ENCODE measurements around the gene RAP1GAP2.

The RAP1GAP2 gene

DNA sequence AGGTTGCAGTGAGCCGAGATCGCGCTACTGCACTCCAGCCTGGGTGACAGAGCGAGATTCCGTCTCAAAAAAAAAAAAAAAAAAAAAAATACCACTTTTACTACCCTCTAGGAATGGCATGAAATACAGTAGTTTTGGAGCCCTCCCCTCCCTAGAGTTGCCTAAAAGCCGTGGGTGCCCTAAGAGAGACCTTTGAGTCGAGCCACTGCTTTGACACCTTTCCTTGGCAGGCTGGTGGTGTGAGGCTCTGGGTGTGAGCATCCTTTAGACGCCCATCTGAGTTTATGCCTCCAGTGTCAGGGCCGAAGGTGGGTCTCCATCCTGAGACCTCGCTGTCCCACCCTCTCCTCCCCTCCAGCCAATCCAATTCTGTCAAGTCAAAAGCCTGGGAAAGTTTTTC is 46.2 kb downstream of the RAP1GAP2 start:
- ATAC-seq = no peak
- no peak for TF ChIP-seq ISL1 (CRISPR knock-in tag; IDR thresholded peaks at IDR 0.05)
- TF ChIP-seq, protein P1, sequence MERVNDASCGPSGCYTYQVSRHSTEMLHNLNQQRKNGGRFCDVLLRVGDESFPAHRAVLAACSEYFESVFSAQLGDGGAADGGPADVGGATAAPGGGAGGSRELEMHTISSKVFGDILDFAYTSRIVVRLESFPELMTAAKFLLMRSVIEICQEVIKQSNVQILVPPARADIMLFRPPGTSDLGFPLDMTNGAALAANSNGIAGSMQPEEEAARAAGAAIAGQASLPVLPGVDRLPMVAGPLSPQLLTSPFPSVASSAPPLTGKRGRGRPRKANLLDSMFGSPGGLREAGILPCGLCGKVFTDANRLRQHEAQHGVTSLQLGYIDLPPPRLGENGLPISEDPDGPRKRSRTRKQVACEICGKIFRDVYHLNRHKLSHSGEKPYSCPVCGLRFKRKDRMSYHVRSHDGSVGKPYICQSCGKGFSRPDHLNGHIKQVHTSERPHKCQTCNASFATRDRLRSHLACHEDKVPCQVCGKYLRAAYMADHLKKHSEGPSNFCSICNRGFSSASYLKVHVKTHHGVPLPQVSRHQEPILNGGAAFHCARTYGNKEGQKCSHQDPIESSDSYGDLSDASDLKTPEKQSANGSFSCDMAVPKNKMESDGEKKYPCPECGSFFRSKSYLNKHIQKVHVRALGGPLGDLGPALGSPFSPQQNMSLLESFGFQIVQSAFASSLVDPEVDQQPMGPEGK (CRISPR knock-in tag; IDR thresholded peaks at IDR 0.05; ENCODE audit: borderline replicate concordance) = no peak

DNA sequence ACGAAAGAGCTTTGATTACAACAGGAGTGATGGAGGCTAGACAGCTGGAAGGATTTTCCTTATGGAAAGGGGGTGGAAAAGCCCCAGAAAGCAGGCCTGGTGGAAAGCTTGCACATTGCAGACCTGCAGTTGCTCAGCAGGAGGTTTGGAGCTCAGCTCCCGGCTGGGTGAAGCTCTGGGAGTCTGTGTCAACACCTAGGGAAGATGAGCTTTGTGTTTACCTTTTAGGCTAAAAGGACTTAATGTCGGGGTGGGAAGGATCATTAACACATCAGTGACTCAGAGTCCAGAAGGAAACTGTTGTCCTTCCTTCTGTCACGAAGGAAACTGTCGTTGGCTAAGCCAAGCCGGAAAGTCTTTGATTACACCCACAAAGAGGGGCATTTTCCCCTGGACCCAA is 48.2 kb downstream of the RAP1GAP2 start:
- TF ChIP-seq ZFP30 (CRISPR knock-in tag; IDR thresholded peaks at IDR 0.05) (no peak), PPARA (CRISPR knock-in tag; IDR thresholded peaks at IDR 0.05; ENCODE audit: borderline replicate concordance) (no peak), ZNF70 (CRISPR knock-in tag; IDR thresholded peaks at IDR 0.05) (no peak), GLIS3 (CRISPR knock-in tag; IDR thresholded peaks at IDR 0.05) (no peak), ESRRG (CRISPR knock-in tag; IDR thresholded peaks at IDR 0.05) (no peak), CSDC2 (CRISPR knock-in tag; IDR thresholded peaks at IDR 0.05) (no peak), ISL1 (CRISPR knock-in tag; IDR thresholded peaks at IDR 0.05) (no peak), ZFP3 (CRISPR knock-in tag; IDR thresholded peaks at IDR 0.05) (no peak), RARB (CRISPR knock-in tag; IDR thresholded peaks at IDR 0.05) (no peak), ZNF8 (CRISPR knock-in tag; IDR thresholded peaks at IDR 0.05) (no peak), SNAI2 (CRISPR knock-in tag; IDR thresholded peaks at IDR 0.05) (no peak), ZC3H10 (CRISPR knock-in tag; IDR thresholded peaks at IDR 0.05) (no peak)
- TF ChIP-seq, protein P2, sequence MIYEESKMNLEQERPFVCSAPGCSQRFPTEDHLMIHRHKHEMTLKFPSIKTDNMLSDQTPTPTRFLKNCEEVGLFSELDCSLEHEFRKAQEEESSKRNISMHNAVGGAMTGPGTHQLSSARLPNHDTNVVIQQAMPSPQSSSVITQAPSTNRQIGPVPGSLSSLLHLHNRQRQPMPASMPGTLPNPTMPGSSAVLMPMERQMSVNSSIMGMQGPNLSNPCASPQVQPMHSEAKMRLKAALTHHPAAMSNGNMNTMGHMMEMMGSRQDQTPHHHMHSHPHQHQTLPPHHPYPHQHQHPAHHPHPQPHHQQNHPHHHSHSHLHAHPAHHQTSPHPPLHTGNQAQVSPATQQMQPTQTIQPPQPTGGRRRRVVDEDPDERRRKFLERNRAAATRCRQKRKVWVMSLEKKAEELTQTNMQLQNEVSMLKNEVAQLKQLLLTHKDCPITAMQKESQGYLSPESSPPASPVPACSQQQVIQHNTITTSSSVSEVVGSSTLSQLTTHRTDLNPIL (CRISPR knock-in tag; IDR thresholded peaks at IDR 0.05; ENCODE audit: low read depth) = no peak
- TF ChIP-seq, protein P3, sequence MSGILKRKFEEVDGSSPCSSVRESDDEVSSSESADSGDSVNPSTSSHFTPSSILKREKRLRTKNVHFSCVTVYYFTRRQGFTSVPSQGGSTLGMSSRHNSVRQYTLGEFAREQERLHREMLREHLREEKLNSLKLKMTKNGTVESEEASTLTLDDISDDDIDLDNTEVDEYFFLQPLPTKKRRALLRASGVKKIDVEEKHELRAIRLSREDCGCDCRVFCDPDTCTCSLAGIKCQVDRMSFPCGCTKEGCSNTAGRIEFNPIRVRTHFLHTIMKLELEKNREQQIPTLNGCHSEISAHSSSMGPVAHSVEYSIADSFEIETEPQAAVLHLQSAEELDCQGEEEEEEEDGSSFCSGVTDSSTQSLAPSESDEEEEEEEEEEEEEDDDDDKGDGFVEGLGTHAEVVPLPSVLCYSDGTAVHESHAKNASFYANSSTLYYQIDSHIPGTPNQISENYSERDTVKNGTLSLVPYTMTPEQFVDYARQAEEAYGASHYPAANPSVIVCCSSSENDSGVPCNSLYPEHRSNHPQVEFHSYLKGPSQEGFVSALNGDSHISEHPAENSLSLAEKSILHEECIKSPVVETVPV (CRISPR knock-in tag; IDR thresholded peaks at IDR 0.05) = no peak
- TF ChIP-seq, protein P4, sequence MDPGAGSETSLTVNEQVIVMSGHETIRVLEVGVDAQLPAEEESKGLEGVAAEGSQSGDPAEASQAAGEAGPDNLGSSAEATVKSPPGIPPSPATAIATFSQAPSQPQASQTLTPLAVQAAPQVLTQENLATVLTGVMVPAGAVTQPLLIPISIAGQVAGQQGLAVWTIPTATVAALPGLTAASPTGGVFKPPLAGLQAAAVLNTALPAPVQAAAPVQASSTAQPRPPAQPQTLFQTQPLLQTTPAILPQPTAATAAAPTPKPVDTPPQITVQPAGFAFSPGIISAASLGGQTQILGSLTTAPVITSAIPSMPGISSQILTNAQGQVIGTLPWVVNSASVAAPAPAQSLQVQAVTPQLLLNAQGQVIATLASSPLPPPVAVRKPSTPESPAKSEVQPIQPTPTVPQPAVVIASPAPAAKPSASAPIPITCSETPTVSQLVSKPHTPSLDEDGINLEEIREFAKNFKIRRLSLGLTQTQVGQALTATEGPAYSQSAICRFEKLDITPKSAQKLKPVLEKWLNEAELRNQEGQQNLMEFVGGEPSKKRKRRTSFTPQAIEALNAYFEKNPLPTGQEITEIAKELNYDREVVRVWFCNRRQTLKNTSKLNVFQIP (CRISPR knock-in tag; IDR thresholded peaks at IDR 0.05; ENCODE audit: borderline replicate concordance, low read depth) = no peak
- no peak for ATAC-seq

DNA sequence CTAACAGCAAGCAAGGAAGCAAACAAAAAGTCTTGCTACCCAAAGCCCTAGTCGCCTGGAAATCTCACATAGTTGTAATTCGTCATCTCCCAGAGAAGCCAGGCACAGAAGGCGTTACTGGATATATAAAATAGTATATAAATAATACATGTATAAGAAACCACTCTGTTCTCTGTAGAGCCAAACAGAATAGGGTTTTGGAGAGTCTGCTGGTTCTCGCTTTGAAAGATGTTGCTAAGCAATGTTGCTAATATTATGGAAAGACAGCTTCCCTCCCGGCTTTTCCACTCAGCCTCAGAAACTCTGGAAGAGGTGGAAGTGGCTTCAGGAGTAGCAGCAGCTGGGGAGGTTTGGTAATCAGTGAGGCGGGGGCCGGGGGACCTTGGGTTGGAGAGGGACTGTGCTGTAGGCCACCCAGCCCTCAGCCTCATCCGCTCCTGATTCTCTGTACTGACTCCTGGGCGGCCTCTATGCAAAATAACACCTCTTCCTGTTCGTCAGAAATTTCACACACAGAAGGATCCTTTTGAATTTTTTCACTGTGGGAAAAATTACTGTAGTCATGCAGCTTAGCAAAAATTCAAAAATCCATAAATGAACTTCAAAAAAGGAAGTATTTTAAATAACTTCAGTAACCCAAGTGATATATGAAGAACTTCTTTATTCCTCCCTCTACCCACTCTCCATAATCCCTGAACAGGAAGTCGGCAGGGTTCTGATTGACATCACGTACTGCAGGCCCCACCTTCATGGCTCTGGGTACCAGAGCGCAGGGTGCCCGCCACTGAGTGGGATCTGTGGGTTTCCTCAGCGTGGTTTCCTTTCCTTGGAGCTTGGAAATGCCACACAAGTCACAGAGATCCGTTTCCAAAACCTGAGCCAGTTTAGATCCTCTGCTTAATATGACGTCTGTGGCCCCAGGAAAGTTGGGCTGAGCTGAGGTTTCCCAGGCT is 51.4 kb downstream of the RAP1GAP2 start:
- ATAC-seq = no peak
- TF ChIP-seq, protein P4 (CRISPR knock-in tag; IDR thresholded peaks at IDR 0.05; ENCODE audit: borderline replicate concordance, low read depth) = no peak
- TF ChIP-seq TCF4 (CRISPR knock-in tag; IDR thresholded peaks at IDR 0.05; ENCODE audit: borderline replicate concordance) (no peak), ZNF565 (CRISPR knock-in tag; conservative IDR thresholded peaks at IDR 0.05; ENCODE audit: low read depth) (no peak), GLIS3 (CRISPR knock-in tag; IDR thresholded peaks at IDR 0.05) (no peak), ZNF8 (CRISPR knock-in tag; IDR thresholded peaks at IDR 0.05) (no peak), ZFP3 (CRISPR knock-in tag; IDR thresholded peaks at IDR 0.05) (no peak), PPARA (CRISPR knock-in tag; IDR thresholded peaks at IDR 0.05; ENCODE audit: borderline replicate concordance) (no peak), ESRRG (CRISPR knock-in tag; IDR thresholded peaks at IDR 0.05) (no peak), BACH2 (CRISPR knock-in tag; IDR thresholded peaks at IDR 0.05; ENCODE audit: borderline replicate concordance) (no peak), ZFP30 (CRISPR knock-in tag; IDR thresholded peaks at IDR 0.05) (no peak), ARNTL (CRISPR knock-in tag; IDR thresholded peaks at IDR 0.05; ENCODE audit: borderline replicate concordance, low read depth) (no peak), SNAI2 (CRISPR knock-in tag; IDR thresholded peaks at IDR 0.05) (no peak), TOX (CRISPR knock-in tag; IDR thresholded peaks at IDR 0.05; ENCODE audit: borderline replicate concordance) (no peak)
- TF ChIP-seq, protein P3 (CRISPR knock-in tag; IDR thresholded peaks at IDR 0.05) = no peak
